Astrocyte (in vitro differentiated cells and primary cell): ENCODE data around the gene PLCD3.

ENCODE experiments used
- CTCF ChIP-seq: IDR thresholded peaks from 2 replicates; pipeline ENCODE4 v1.5.1; 2011; ENCODE audit warnings: low read depth, mild to moderate bottlenecking, inconsistent platforms, low read length, moderate library complexity; ENCODE audit not compliant: insufficient read depth
- EZH2 ChIP-seq: IDR thresholded peaks from 2 replicates; pipeline ENCODE4 v1.6.1; 2012; ENCODE audit warnings: mild to moderate bottlenecking, low read length, inconsistent platforms; ENCODE audit not compliant: insufficient read depth

GRCh38 chr17:45060797-45061605, 71.3 kb downstream of the PLCD3 start, which contains the start of gene NMT1:
- no peak for TF ChIP-seq CTCF
- no peak for TF ChIP-seq EZH2
